ENCODE data around the gene ANKRD13A. TPM values are rescaled to one million over a fixed set of nuclear protein-coding genes. Genes with fewer than 3 reads are reported as not detected.

The ANKRD13A gene
- total RNA-seq (100 to 1,000 TPM in 1 of 5 donors, 10 to 100 TPM in 4; 17.7 to 150 (median 56.6) TPM), polyA plus RNA-seq (10 to 100 TPM; 13.0 to 15.6 (median 13.6) TPM)
- long read RNA-seq, donor 1, full-length matches to known transcripts, result 2 of 10 reads
- long read RNA-seq, donor 1, partial matches to known transcripts, result 8 of 10 reads
- long read RNA-seq, donor 1, other reads (novel, unspliced or antisense), result 0 of 10 reads
- long read RNA-seq, donor 2, partial matches to known transcripts, result 17 of 32 reads
- long read RNA-seq, donor 2, other reads (novel, unspliced or antisense), result 14 of 32 reads
- long read RNA-seq, donor 3, partial matches to known transcripts, result 0 of 1 reads
- long read RNA-seq, donor 3, other reads (novel, unspliced or antisense), result 0 of 1 reads
- long read RNA-seq, donor 4, result 0 reads
- long read RNA-seq, donor 5, full-length matches to known transcripts, result 7 of 7 reads
- long read RNA-seq, donor 5, partial matches to known transcripts, result 0 of 7 reads
- long read RNA-seq, donor 5, other reads (novel, unspliced or antisense), result 0 of 7 reads
- long read RNA-seq, donor 6, full-length matches to known transcripts, result 3 of 55 reads
- long read RNA-seq, donor 6, partial matches to known transcripts, result 36 of 55 reads
- long read RNA-seq, donor 6, other reads (novel, unspliced or antisense), result 16 of 55 reads
- long read RNA-seq, donor 7, full-length matches to known transcripts, result 6 of 6 reads
- long read RNA-seq, donor 7, partial matches to known transcripts, result 0 of 6 reads
- long read RNA-seq, donor 7, other reads (novel, unspliced or antisense), result 0 of 6 reads
- long read RNA-seq, donor 8, full-length matches to known transcripts, result 1 of 1 reads
- long read RNA-seq, donor 8, partial matches to known transcripts, result 0 of 1 reads
- long read RNA-seq, donor 8, other reads (novel, unspliced or antisense), result 0 of 1 reads
- long read RNA-seq, donor 9, full-length matches to known transcripts, result 2 of 2 reads
- long read RNA-seq, donor 9, partial matches to known transcripts, result 0 of 2 reads
- long read RNA-seq, donor 9, other reads (novel, unspliced or antisense), result 0 of 2 reads
- long read RNA-seq, donor 10, full-length matches to known transcripts, result 1 of 1 reads
- long read RNA-seq, donor 10, partial matches to known transcripts, result 0 of 1 reads
- long read RNA-seq, donor 10, other reads (novel, unspliced or antisense), result 0 of 1 reads

- WGBS, 5 donors, result 0 to 1% (median 0%) methylated on average over 16 to 62 of the region's 62 CpGs
- Histone ChIP-seq H3K4me3 (peak within 1 kb of the TSS; percentile 94 to 100 (median 96)), H3K4me1 (peaks cover 39 to 82% (median 67%) of the 10 kb centered on the region in 4 donors), H3K9me3 (no peaks in the 10 kb centered on the region), H3K27me3 (no peaks in the 10 kb centered on the region), H3K36me3 (peaks cover 0 to 7% (median 5%) of the 10 kb centered on the region in 4 donors), H3K27ac (peak within 1 kb of the TSS; percentile 84 to 91 (median 87))
- intact Hi-C loops (cut with DNase I; ENCODE audit: low total_unique reads), result no loop called here
- DNase-seq, result peak; percentile 88 to 97
- TF ChIP-seq POLR2AphosphoS5 (IDR thresholded peaks at IDR 0.05) (peak; percentile 82 to 92 (median 84)), CTCF (IDR thresholded peaks at IDR 0.05) (no peak)
Observed at GRCh38 chr12:109998904-109999648, at the start of gene ANKRD13A. Gene ANKRD13A, plus strand, starts transcription at chr12:109999430. Its CDS starts 259 bp downstream, at chr12:109999689.

DNA sequence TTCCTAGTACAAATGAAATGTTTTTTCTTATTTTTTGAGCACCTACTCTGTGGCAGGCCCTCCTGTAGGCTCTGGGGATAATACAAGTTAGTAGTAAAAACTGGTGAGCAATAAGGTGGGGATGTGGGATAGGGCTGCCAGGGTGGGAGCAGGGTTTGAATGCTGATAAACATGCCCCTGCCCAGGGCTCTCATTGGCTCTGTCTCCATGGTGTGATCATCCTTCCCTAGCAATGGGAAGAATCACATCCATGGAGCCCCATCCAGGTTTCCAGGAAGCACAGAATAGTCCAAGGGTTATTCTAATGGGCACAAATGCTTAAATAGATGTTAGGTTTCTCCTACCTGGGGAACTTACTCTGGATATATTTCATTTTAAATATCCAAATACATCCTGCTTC lies 48.6 kb upstream of the ANKRD13A start:
- Histone ChIP-seq H3K4me1 (peaks cover 0 to 63% (median 30%) of the 10 kb centered on the region in 4 donors), H3K27me3 (no peaks in the 10 kb centered on the region), H3K9me3 (no peaks in the 10 kb centered on the region), H3K36me3 (peaks cover 40 to 99% (median 83%) of the 10 kb centered on the region in 4 donors), H3K27ac (peak overlapping the region in 4 of 5 donors; percentile 25 to 73 (median 60)), H3K4me3 (no peak overlapping the region)
- TF ChIP-seq CTCF (IDR thresholded peaks at IDR 0.05), result no peak
- no peak for TF ChIP-seq POLR2AphosphoS5 (IDR thresholded peaks at IDR 0.05)
- TF ChIP-seq POLR2A (IDR thresholded peaks at IDR 0.05), result no peak
- TF ChIP-seq EP300 (IDR thresholded peaks at IDR 0.05), result no peak
- intact Hi-C loops (cut with DNase I; ENCODE audit: low total_unique reads), result no loop called here
- no peak for DNase-seq

- TF ChIP-seq POLR2AphosphoS5 (IDR thresholded peaks at IDR 0.05) (peak in 2 of 3 donors; percentile 7 to 19), POLR2A (IDR thresholded peaks at IDR 0.05) (no peak)
- H3K4me1 ChIP-seq, result peaks cover 0 to 63% (median 27%) of the 10 kb centered on the region in 4 donors
- peak overlapping the region in 4 of 5 donors; percentile 25 to 73 (median 60) for H3K27ac ChIP-seq
- H3K27me3 ChIP-seq, result no peaks in the 10 kb centered on the region
- intact Hi-C loops (cut with DNase I; ENCODE audit: low total_unique reads), result no loop called here
- no peaks in the 10 kb centered on the region for H3K9me3 ChIP-seq
- H3K36me3 ChIP-seq, result peaks cover 41 to 100% (median 88%) of the 10 kb centered on the region in 4 donors
- no peak overlapping the region for H3K4me3 ChIP-seq
- 63 to 74% (median 71%) methylated on average over 5 of the region's 5 CpGs for WGBS, 5 donors
- DNase-seq, result no peak
Observed at GRCh38 chr12:109951136-109951535, 48.1 kb upstream of the ANKRD13A start.

DNA sequence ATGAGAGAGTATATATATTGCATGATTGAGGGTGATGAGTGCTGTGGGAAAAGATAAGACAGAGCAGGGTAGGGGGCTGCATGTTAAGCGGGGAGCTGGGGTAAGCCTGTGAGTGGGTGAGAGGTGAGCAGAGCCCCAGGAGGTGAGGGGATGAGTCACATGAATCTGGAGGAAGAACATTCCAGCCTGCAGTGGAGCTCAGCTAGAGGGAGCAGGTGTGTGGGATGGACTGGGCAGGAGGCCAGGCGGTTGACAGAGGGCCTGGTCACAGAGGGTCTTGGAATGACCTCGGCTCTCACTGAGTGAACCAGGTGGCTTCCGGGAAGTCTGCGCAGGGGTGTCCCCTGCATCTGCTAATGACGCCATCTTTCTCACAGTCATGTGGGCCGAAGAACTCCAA lies 47.5 kb upstream of the ANKRD13A start:
- intact Hi-C loops (cut with DNase I; ENCODE audit: low total_unique reads), result no loop called here
- DNase-seq, result peak in 1 of 2 donors; percentile 77
- Histone ChIP-seq H3K27ac (peak overlapping the region in 4 of 5 donors; percentile 25 to 73 (median 62)), H3K4me3 (no peak overlapping the region), H3K27me3 (no peaks in the 10 kb centered on the region), H3K36me3 (peaks cover 42 to 100% (median 91%) of the 10 kb centered on the region in 4 donors), H3K4me1 (peaks cover 0 to 59% (median 24%) of the 10 kb centered on the region in 4 donors), H3K9me3 (no peaks in the 10 kb centered on the region)
- 69 to 89% (median 83%) methylated on average over 7 of the region's 7 CpGs for WGBS, 5 donors
- TF ChIP-seq POLR2A (IDR thresholded peaks at IDR 0.05), result no peak

Data from stomach (tissue), 19 donors.